ENCODE data around the gene CHM. TPM values are rescaled to one million over a fixed set of nuclear protein-coding genes. Genes with fewer than 3 reads are reported as not detected.

CHM gene
- total and polyA plus RNA-seq, 2 experiments from 2014 or later = 19.0 to 19.1 TPM

- TF ChIP-seq ZNF462 (CRISPR knock-in tag; IDR thresholded peaks at IDR 0.05) (no peak), EZH2phosphoT487 (IDR thresholded peaks at IDR 0.05; ENCODE audit: unreplicated experiment) (no peak), CTCF (conservative IDR thresholded peaks at IDR 0.05; ENCODE audit: low read depth in 2 of 2) (no peak), ZNF114 (CRISPR knock-in tag; IDR thresholded peaks at IDR 0.05) (no peak), POLR2AphosphoS5 (IDR thresholded peaks at IDR 0.05; ENCODE audit: low read depth) (no peak), JUNB (IDR thresholded peaks at IDR 0.05; ENCODE audit: unreplicated experiment) (no peak), EZH2 (IDR thresholded peaks at IDR 0.05; ENCODE audit: low read depth, unreplicated experiment) (no peak), ZNF331 (CRISPR knock-in tag; IDR thresholded peaks at IDR 0.05; ENCODE audit: low read depth) (no peak), STAT1 (IDR thresholded peaks at IDR 0.05; ENCODE audit: unreplicated experiment) (no peak)
- Histone ChIP-seq H3K36me3 (ENCODE audit: insufficient read depth) (no peaks in the 10 kb centered on the region), H4K20me1 (replicated peaks; ENCODE audit: insufficient read depth) (no peaks in the 10 kb centered on the region), H3F3A (replicated peaks; ENCODE audit: low read depth) (no peaks in the 10 kb centered on the region), H3K9me2 (ENCODE audit: insufficient read depth) (no peaks in the 10 kb centered on the region), H3K79me2 (replicated peaks; ENCODE audit: insufficient read depth) (peaks cover 94% of the 10 kb centered on the region), H3K4me2 (no peak overlapping the region), H3K27ac (ENCODE audit: low read depth) (no peak overlapping the region), H3K4me1 (ENCODE audit: insufficient read depth) (no peaks in the 10 kb centered on the region; the same call in 1 of the 2 replicates), H3K27me3 (ENCODE audit: insufficient read depth) (no peaks in the 10 kb centered on the region), H2AFZ (no peak overlapping the region), H3K4me3 (no peak overlapping the region)
- Mint-ChIP-seq H3K27ac (no peak overlapping the region), H3K9me3 (no peaks in the 10 kb centered on the region), H3K4me3 (no peak overlapping the region), H3K27me3 (ENCODE audit: insufficient read depth, low read depth, poor library complexity) (no peaks in the 10 kb centered on the region), H3K36me3 (ENCODE audit: low read depth) (peaks cover 3% of the 10 kb centered on the region; the same call in 1 of the 3 replicates), H3K4me1 (peaks cover 7% of the 10 kb centered on the region; the same call in 2 of the 3 replicates)
- DNase-seq (ENCODE audit: low spot score) (no peak), ATAC-seq (no peak)
Measured at GRCh38 chrX:86033385-86033784, 14.0 kb downstream of the CHM start.
